Small intestine (tissue), 7 donors: ENCODE results near the gene VANGL1. TPM values are rescaled to one million over a fixed set of nuclear protein-coding genes. Genes with fewer than 3 reads are reported as not detected.

Experiments used
- DNase-seq, 2 donors: peaks; one replicate each; pipeline versions ENCODE4 v3.0.0 to v3.0.0-alpha.2; 2013
- FAIRE-seq: peaks from 2 replicates; lab custom pipeline; 2012; peaks lifted over from hg19 to GRCh38; lab: Jason Lieb, UNC
- H3K27ac ChIP-seq, 3 donors: one replicate each; pipeline ENCODE4 v1.5.1; 2013; ENCODE audit warnings: low read length in 2 of 3, mild to moderate bottlenecking in 2 of 3, control low read depth in 1 of 3, inconsistent platforms in 1 of 3, low read depth in 1 of 3, moderate library complexity in 1 of 3
- H3K27me3 ChIP-seq, 3 donors: one replicate each; pipeline ENCODE4 v1.6.1; 2013; ENCODE audit warnings: low read length in 3 of 3, inconsistent platforms in 1 of 3; ENCODE audit not compliant: control insufficient read depth in 3 of 3, insufficient read depth in 3 of 3
- H3K36me3 ChIP-seq, 3 donors: one replicate each; pipeline ENCODE4 v1.6.1; 2013; ENCODE audit warnings: low read length in 3 of 3, inconsistent platforms in 1 of 3, low read depth in 1 of 3, mild to moderate bottlenecking in 1 of 3, moderate library complexity in 1 of 3; ENCODE audit not compliant: control insufficient read depth in 3 of 3, insufficient read depth in 2 of 3
- H3K4me1 ChIP-seq, 3 donors: one replicate each; pipeline ENCODE4 v1.6.1; 2013; ENCODE audit warnings: low read length in 2 of 3, inconsistent platforms in 1 of 3, low read depth in 1 of 3, mild to moderate bottlenecking in 1 of 3, moderate library complexity in 1 of 3; ENCODE audit not compliant: control insufficient read depth in 3 of 3, insufficient read depth in 2 of 3
- H3K4me3 ChIP-seq, 3 donors: one replicate each; pipeline ENCODE4 v1.5.1; 2013; ENCODE audit warnings: low read length in 3 of 3, control low read depth in 1 of 3, inconsistent platforms in 1 of 3, low read depth in 1 of 3, mild to moderate bottlenecking in 1 of 3, moderate library complexity in 1 of 3
- H3K9me3 ChIP-seq, 2 donors: one replicate each; pipeline ENCODE4 v1.6.1; 2013; ENCODE audit warnings: low read depth in 1 of 2, low read length in 1 of 2; ENCODE audit not compliant: control insufficient read depth in 2 of 2, insufficient read depth in 1 of 2
- WGBS, 3 donors: extraction: QIAGEN DNeasy Blood & Tissue Kit; methylation state at CpG; one replicate each; pipeline ENCODE4 v1.1.7; 2013; 5-methylcytosine and 5-hydroxymethylcytosine counted together
- polyA plus RNA-seq, 4 donors: library from polyadenylated mRNA; stranded (reverse) in 3 of 4; unstranded in 1 of 4; fragments of 200-250 nt in 3 of 4; fragments of 120-200 nt in 1 of 4; gene quantifications; one replicate each; pipeline versions ENCODE4 v1.2.1 to v1.2.3, GENCODE V29; 2013
- donor health status: healthy with polysubstance abuse.
- donor health status: control.
- donor health status: control.
- donor health status: Bipolar disorder and iron deficiency.
- donor health status: healthy.

Gene VANGL1
- polyA plus RNA-seq, 4 donors, result 0.54 to 7.4 (median 2.8) TPM

GRCh38 chr1:115647919-115648650 lies 6.3 kb downstream of the VANGL1 start:
- WGBS, 3 donors, result 83 to 89% (median 88%) methylated on average over 3 of the region's 3 CpGs
- no peak overlapping the region for H3K4me3 ChIP-seq
- peaks cover 0 to 9% (median 2%) of the 10 kb centered on the region in 3 donors for H3K36me3 ChIP-seq
- H3K27ac ChIP-seq, result no peak overlapping the region
- H3K4me1 ChIP-seq, result peaks cover 4 to 59% (median 12%) of the 10 kb centered on the region in 3 donors
- no peaks in the 10 kb centered on the region for H3K27me3 ChIP-seq
- no peak for FAIRE-seq
- no peaks in the 10 kb centered on the region for H3K9me3 ChIP-seq
- DNase-seq, result no peak

DNA sequence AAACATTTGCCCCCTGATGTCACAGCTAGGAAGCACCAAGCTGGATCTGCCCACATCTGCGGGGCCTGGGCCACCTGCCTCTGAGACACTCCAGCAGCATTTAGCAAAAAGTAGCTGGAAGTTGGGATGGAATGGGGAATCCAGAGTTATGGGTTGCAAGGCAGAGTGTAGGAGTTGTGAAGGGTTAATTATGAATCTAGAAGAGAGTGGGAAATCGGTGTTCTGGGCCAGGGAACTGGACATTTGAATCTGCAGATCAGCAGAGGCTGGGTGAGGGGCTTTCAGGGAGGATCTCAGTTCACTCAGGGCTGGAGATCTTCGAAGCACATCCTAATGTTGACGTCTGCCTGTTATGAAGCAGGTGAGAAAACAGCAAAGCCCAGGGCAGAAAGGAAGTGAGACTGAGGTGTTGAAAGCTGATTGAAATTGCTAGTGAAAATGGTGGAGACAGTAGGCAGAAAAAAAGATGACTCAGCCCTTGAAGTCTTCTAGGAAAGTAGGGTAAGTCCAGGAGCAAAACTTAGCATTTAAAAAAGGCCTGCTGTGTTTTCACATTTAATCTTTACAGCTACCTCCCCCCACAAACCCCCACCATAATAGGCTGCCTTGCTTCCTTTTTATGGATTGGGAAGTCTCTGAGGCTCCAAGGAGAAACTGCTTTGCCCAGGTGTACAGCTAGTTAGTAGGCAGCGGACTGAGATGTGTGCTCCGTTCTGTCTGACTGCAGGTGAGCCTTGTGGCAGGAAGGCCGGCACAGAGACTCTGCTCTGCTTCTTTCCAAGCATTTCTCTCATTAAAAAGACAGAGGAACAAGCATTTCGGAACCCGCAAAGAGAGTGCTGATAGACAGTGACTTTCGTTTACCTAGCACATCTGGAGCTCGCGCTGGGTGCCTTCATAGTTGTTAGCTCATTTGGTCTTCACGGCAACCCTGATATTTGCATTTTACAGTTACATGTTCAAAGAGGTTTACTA lies 7.2 kb downstream of the VANGL1 start:
- H3K27ac ChIP-seq, result peak overlapping the region in 1 of 3 donors; percentile 74

DNA sequence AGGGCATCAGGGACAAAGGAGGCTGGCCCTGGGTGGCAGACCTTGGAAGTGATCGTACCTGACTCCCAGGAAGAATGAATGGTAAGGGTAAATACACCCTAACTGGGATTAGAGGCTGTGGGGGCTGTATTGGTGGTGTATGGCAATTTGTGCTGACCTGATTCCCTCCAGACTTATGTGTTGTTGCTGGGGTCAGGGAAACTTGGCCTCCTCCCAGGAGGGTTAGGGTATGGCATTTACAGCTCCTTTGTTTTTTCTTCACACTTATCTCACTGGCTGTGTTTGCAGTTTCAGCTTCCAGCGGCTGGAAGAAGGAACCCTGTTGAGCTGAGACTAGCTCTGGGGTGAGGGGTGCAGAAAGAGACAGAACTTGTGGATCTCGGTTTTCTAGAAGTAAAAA lies 8.2 kb downstream of the VANGL1 start:
- Histone ChIP-seq H3K36me3 (peaks cover 0 to 24% (median 4%) of the 10 kb centered on the region in 3 donors), H3K27ac (peak overlapping the region in 1 of 3 donors; percentile 74), H3K4me1 (peaks cover 4 to 51% (median 12%) of the 10 kb centered on the region in 3 donors), H3K9me3 (no peaks in the 10 kb centered on the region), H3K4me3 (no peak overlapping the region), H3K27me3 (no peaks in the 10 kb centered on the region)
- DNase-seq (peak; percentile 32 to 78), FAIRE-seq (no peak)
- WGBS, 3 donors, result 20 to 48% (median 39%) methylated on average over 3 of the region's 3 CpGs

More for the DNA sequence above, 7.2 kb downstream of the VANGL1 start:
- WGBS, 3 donors, result 60 to 72% (median 71%) methylated on average over 13 of the region's 13 CpGs
- DNase-seq, result peak in 1 of 2 donors; percentile 37
- H3K27me3 ChIP-seq, result no peaks in the 10 kb centered on the region
- no peaks in the 10 kb centered on the region for H3K9me3 ChIP-seq
- FAIRE-seq, result no peak
- H3K4me3 ChIP-seq, result no peak overlapping the region
- peaks cover 0 to 16% (median 4%) of the 10 kb centered on the region in 3 donors for H3K36me3 ChIP-seq
- peaks cover 4 to 51% (median 12%) of the 10 kb centered on the region in 3 donors for H3K4me1 ChIP-seq

DNA sequence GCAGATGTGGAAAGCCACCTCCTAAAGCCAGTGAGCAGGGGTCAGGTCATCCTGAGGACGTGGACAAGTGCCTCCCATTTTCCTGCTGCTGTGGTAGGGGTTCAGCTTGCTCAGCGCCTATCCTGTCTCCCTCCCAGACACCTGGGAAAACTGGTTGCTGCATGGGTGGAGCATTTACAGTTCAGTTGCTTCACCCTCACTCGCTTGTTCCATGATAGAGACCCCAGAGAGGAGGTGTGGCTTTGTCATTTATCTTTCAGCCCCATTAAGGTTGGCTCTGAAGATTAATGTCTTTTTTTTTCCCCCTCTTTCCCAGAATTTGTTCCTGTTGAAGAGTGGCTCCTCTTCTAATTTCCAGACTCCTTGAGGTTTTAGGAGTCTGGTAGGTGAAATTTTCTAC lies 9.2 kb downstream of the VANGL1 start:
- Histone ChIP-seq H3K27ac (peak overlapping the region in 1 of 3 donors; percentile 74), H3K27me3 (no peaks in the 10 kb centered on the region), H3K9me3 (no peaks in the 10 kb centered on the region), H3K4me3 (no peak overlapping the region), H3K4me1 (peaks cover 4 to 51% (median 12%) of the 10 kb centered on the region in 3 donors), H3K36me3 (peaks cover 0 to 33% (median 4%) of the 10 kb centered on the region in 3 donors)
- DNase-seq, result peak in 1 of 2 donors; percentile 61
- FAIRE-seq, result no peak
- WGBS, 3 donors, result 22 to 76% (median 50%) methylated on average over 3 of the region's 3 CpGs

DNA sequence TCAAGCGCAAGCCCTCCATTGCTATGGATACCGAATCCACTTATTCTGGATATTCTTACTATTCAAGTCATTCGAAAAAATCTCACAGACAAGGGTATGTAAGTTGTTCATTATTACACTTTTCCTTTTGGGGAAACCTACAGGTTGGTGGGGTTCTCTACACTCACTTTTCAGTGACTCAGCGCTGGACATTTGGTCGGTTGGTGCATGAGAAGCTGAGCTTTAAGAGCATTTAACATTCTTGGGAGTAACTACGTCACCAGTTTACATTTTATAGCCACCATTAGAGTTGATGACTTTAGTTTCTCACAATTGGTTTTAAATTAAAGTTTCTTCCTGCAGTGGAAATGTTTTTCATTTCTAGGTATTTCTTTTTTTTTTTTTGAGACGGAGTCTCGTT lies 9.6 kb downstream of the VANGL1 start:
- Histone ChIP-seq H3K27me3 (no peaks in the 10 kb centered on the region), H3K36me3 (peaks cover 0 to 34% (median 4%) of the 10 kb centered on the region in 3 donors), H3K27ac (peak overlapping the region in 1 of 3 donors; percentile 74), H3K4me1 (peaks cover 4 to 52% (median 12%) of the 10 kb centered on the region in 3 donors), H3K4me3 (no peak overlapping the region), H3K9me3 (no peaks in the 10 kb centered on the region)
- FAIRE-seq, result no peak
- DNase-seq, result peak in 1 of 2 donors; percentile 39
- WGBS, 3 donors, result 91 to 96% (median 94%) methylated on average over 8 of the region's 8 CpGs

DNA sequence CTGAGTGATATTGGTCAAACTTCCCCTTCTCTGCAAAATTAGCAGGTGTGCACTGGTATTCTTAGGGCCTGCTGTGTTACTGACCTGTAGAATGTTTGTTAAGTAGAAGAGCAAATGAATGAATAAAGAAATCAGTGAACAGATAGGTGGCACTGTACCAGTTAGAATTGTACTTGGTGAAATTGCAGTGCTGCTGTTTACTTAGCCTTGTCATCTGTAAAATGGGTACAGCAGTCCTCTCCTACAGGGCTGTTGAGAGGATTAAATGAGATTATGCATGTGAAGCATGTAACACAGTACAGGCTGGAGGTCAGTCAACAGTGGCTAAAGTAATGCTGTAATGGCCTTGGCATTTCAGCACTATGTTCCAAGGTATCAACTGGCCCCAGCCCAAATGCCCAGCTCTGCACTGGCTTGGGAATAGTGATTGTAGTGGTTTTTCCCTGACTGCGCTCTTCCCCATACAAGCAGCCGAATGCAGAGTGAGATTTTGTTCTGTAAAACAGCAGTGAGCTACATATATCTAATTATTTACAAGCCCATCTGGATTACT lies 10.5 kb downstream of the VANGL1 start:
- Histone ChIP-seq H3K9me3 (no peaks in the 10 kb centered on the region), H3K27ac (no peak overlapping the region), H3K36me3 (peaks cover 0 to 37% (median 4%) of the 10 kb centered on the region in 3 donors), H3K4me3 (no peak overlapping the region), H3K27me3 (no peaks in the 10 kb centered on the region), H3K4me1 (peaks cover 3 to 49% (median 7%) of the 10 kb centered on the region in 3 donors)
- DNase-seq (no peak), FAIRE-seq (no peak)
- 90 to 96% (median 95%) methylated on average over 2 of the region's 2 CpGs for WGBS, 3 donors

DNA sequence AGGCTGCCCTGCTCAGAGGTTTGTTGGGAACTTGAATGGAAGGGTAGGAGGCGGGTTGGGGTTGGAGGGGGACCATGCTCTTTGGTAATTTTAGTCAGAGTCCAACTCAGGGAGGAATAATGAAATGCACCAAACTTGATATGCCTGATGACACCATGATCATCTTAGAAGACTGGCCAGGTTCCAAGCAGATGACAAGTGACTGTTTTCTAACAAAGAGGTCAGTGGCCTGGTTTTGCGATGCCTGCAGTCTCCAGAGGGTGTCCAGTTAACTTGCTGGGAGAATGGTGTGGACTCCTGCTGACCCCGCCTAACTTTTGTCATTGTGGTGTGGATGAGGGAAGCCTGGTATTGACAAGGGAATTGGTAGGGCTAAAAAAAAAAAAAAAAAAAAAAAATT lies 12.4 kb downstream of the VANGL1 start:
- Histone ChIP-seq H3K27ac (no peak overlapping the region), H3K36me3 (peaks cover 0 to 45% (median 4%) of the 10 kb centered on the region in 3 donors), H3K4me1 (peaks cover 0 to 37% (median 7%) of the 10 kb centered on the region in 3 donors), H3K9me3 (peaks cover 0 to 4% of the 10 kb centered on the region in 2 donors), H3K27me3 (no peaks in the 10 kb centered on the region), H3K4me3 (no peak overlapping the region)
- 95 to 97% (median 96%) methylated on average over 3 of the region's 3 CpGs for WGBS, 3 donors
- no peak for DNase-seq
- no peak for FAIRE-seq
